NCI-H187 (cell line): ENCODE measurements around the gene PEX26.
"Not testable (repeated sequence)": the region's sequence is repeated elsewhere in the genome, so short reads cannot be mapped to it uniquely, and the experiment has no call there.

Experiments
- DNase-seq, 2 experiments: peaks; one replicate each; lab custom pipeline; 2025; lab: John Stamatoyannopoulos, UW

The PEX26 gene

GRCh38 chr22:18071307-18071967 lies 6.4 kb upstream of the PEX26 start:
- DNase-seq: not testable (repeated sequence)

- DNase-seq: no peak
Observed at GRCh38 chr22:18071968-18072310, 5.9 kb upstream of the PEX26 start.

GRCh38 chr22:18073467-18073866 lies 4.3 kb upstream of the PEX26 start:
- DNase-seq: no peak

- DNase-seq: not testable (repeated sequence)
Observed at GRCh38 chr22:18073927-18074326, 3.9 kb upstream of the PEX26 start.

- no peak for DNase-seq
Observed at GRCh38 chr22:18075101-18075719, 2.6 kb upstream of the PEX26 start.

- DNase-seq: peak; percentile 15 to 19
Observed at GRCh38 chr22:18075720-18076497, 1.9 kb upstream of the PEX26 start.

GRCh38 chr22:18077087-18077638 lies 627 bp upstream of the PEX26 start:
- no peak for DNase-seq

- DNase-seq: no peak
Observed at GRCh38 chr22:18078329-18079041, 695 bp downstream of the PEX26 start.

- no peak for DNase-seq
Observed at GRCh38 chr22:18079706-18080233, 2.0 kb downstream of the PEX26 start.

- no peak for DNase-seq
Observed at GRCh38 chr22:18081416-18081815, 3.6 kb downstream of the PEX26 start.

GRCh38 chr22:18082467-18082866 lies 4.7 kb downstream of the PEX26 start:
- no peak for DNase-seq

GRCh38 chr22:18083406-18083805 lies 5.6 kb downstream of the PEX26 start:
- DNase-seq: no peak

GRCh38 chr22:18085188-18085587 lies 7.4 kb downstream of the PEX26 start:
- DNase-seq: no peak

- DNase-seq: no peak
Observed at GRCh38 chr22:18087350-18087855, 9.6 kb downstream of the PEX26 start.

GRCh38 chr22:18088825-18089568 lies 11.2 kb downstream of the PEX26 start:
- DNase-seq: no peak

GRCh38 chr22:18090286-18090685 lies 12.5 kb downstream of the PEX26 start:
- no peak for DNase-seq

GRCh38 chr22:18091478-18091877 lies 13.7 kb downstream of the PEX26 start:
- DNase-seq: no peak

GRCh38 chr22:18091916-18092526 lies 14.2 kb downstream of the PEX26 start:
- DNase-seq: no peak

- DNase-seq: no peak
Observed at GRCh38 chr22:18093661-18094060, 15.9 kb downstream of the PEX26 start.

- DNase-seq: no peak
Observed at GRCh38 chr22:18095101-18095805, 17.5 kb downstream of the PEX26 start.
